GM12872 (cell line): ENCODE measurements around the gene SRSF3.

Source experiments
- TF ChIP-seq, protein P1 (sequence below): IDR thresholded peaks from 3 replicates; pipeline ENCODE4 v1.5.1; 2011; ENCODE audit warnings: low read depth, mild to moderate bottlenecking, low read length, moderate library complexity; ENCODE audit not compliant: insufficient read depth

The SRSF3 gene

DNA sequence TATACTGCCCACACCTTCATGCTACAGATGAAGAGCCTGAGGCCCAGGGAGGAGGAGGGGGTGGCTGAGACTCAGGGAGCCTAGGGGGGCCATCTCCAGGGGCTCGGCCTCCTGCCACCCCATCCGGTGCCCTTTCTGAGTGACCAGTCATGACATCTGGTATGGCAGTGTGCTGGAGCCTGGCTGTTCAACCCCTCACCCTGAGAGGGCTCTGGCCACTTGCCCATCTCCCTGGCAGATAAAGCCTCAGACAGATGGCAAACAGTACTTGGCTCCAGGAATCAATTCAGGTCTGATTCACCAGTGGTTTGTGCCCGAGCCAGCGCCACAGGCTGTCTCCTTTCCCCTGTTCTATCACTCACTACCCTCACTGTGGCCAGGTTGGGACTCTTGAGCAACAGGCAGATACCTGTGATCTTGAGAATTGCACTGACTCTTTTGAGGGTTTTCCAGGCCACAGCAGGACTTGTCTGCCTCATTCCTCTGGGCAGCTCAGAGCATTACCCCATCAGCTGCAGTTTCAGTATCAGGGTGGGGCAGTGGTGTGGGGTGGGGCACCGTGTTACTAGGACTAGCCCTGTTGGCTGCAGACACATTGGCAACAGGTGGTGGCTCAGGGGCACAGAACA, 22.8 kb downstream of the SRSF3 start:
- TF ChIP-seq, protein P1, sequence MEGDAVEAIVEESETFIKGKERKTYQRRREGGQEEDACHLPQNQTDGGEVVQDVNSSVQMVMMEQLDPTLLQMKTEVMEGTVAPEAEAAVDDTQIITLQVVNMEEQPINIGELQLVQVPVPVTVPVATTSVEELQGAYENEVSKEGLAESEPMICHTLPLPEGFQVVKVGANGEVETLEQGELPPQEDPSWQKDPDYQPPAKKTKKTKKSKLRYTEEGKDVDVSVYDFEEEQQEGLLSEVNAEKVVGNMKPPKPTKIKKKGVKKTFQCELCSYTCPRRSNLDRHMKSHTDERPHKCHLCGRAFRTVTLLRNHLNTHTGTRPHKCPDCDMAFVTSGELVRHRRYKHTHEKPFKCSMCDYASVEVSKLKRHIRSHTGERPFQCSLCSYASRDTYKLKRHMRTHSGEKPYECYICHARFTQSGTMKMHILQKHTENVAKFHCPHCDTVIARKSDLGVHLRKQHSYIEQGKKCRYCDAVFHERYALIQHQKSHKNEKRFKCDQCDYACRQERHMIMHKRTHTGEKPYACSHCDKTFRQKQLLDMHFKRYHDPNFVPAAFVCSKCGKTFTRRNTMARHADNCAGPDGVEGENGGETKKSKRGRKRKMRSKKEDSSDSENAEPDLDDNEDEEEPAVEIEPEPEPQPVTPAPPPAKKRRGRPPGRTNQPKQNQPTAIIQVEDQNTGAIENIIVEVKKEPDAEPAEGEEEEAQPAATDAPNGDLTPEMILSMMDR: no peak

GRCh38 chr6:36618366-36619355, 24.5 kb downstream of the SRSF3 start:
- TF ChIP-seq, protein P1: no peak

GRCh38 chr6:36621371-36621855, 27.3 kb downstream of the SRSF3 start:
- TF ChIP-seq, protein P1: no peak

- TF ChIP-seq, protein P1: no peak
Observed at GRCh38 chr6:36622901-36623546, 28.9 kb downstream of the SRSF3 start.

- TF ChIP-seq, protein P1: peak; percentile 94
Observed at GRCh38 chr6:36623547-36624459, 29.6 kb downstream of the SRSF3 start.

GRCh38 chr6:36624461-36625157, 30.4 kb downstream of the SRSF3 start:
- TF ChIP-seq, protein P1: no peak
